Body of pancreas (tissue), 4 donors: ENCODE data around the gene DNAAF8.

Experiments used
- POLR2A ChIP-seq, 3 donors: fragments of 450-650 bp; IDR thresholded peaks; one replicate each; pipeline ENCODE4 v1.6.1; 2016; ENCODE audit warnings: antibody characterized with exemption in 3 of 3, mild to moderate bottlenecking in 2 of 3
- TF ChIP-seq, protein P1 (sequence below), 7 experiments: fragments of 450-650 bp in 4 of 7; fragments of 200-600 bp in 3 of 7; sonication (generic) in 3 of 7; IDR thresholded peaks; one replicate each; pipeline ENCODE4 v1.5.1; 2016 to 2019; ENCODE audit warnings: antibody characterized with exemption in 7 of 7

DNA sequence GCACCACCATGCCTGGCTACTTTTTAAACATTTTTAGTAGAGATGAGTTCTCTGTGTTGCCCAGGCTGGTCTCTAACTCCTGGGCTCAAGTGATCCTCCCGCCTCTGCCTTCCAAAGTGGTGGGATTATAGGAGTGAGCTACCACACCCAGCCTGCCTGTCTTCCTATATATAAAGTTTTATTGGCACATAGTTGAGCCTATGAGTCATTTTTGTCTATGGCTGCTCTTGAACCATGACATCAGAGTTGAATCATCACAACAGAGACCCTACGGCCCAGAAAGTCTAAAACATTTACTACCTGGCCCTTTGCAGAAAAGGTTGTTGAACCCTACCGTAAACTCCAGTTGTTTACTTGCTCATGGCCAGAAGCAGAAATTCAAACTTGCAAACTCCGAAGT is 45.9 kb downstream of the DNAAF8 start:
- TF ChIP-seq, protein P1, sequence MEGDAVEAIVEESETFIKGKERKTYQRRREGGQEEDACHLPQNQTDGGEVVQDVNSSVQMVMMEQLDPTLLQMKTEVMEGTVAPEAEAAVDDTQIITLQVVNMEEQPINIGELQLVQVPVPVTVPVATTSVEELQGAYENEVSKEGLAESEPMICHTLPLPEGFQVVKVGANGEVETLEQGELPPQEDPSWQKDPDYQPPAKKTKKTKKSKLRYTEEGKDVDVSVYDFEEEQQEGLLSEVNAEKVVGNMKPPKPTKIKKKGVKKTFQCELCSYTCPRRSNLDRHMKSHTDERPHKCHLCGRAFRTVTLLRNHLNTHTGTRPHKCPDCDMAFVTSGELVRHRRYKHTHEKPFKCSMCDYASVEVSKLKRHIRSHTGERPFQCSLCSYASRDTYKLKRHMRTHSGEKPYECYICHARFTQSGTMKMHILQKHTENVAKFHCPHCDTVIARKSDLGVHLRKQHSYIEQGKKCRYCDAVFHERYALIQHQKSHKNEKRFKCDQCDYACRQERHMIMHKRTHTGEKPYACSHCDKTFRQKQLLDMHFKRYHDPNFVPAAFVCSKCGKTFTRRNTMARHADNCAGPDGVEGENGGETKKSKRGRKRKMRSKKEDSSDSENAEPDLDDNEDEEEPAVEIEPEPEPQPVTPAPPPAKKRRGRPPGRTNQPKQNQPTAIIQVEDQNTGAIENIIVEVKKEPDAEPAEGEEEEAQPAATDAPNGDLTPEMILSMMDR (IDR thresholded peaks at IDR 0.05), result no peak
- TF ChIP-seq POLR2A (IDR thresholded peaks at IDR 0.05), result no peak
